K562 (cell line): ENCODE results near the gene MRPL10. TPM values are rescaled to one million over a fixed set of nuclear protein-coding genes. Genes with fewer than 3 reads are reported as not detected.

ENCODE experiments used
- ARID4B ChIP-seq: sonication (generic); formaldehyde crosslinking; IDR thresholded peaks from 2 replicates; pipeline ENCODE4 v1.8.0; 2022; ENCODE audit warnings: mild to moderate bottlenecking, missing genetic modification reagents
- ATF1 ChIP-seq, 2 experiments: fragments of 450-650 bp in 1 of 2; IDR thresholded peaks; 2 replicates each; pipeline ENCODE4 v1.6.1; 2016; ENCODE audit warnings: missing compliant biosample characterization in 1 of 2, missing genetic modification characterization in 1 of 2
- ATF7 ChIP-seq: fragments of 450-650 bp; IDR thresholded peaks from 2 replicates; pipeline ENCODE4 v1.7.1; 2014; ENCODE audit warnings: mild to moderate bottlenecking, moderate library complexity
- FOXP1 ChIP-seq: sonication (generic); formaldehyde crosslinking; IDR thresholded peaks from 2 replicates; pipeline ENCODE4 v1.8.0; 2022; ENCODE audit warnings: mild to moderate bottlenecking, missing genetic modification reagents
- GTF2E2 ChIP-seq: fragments of 200-800 bp; sonication (Bioruptor generic); IDR thresholded peaks from 2 replicates; pipeline ENCODE4 v1.6.1; 2016; ENCODE audit warnings: missing genetic modification characterization, missing compliant biosample characterization
- HOMEZ ChIP-seq: fragments of 250-450 bp; sonication (Bioruptor Pico); IDR thresholded peaks from 2 replicates; pipeline ENCODE4 v1.4.0; 2020; ENCODE audit warnings: mild to moderate bottlenecking, moderate library complexity
- MAX ChIP-seq: sonication (generic); formaldehyde crosslinking; IDR thresholded peaks from 2 replicates; pipeline ENCODE4 v1.9.0; 2022; ENCODE audit warnings: mild to moderate bottlenecking, missing genetic modification reagents
- MIER1 ChIP-seq: fragments of 450-650 bp; IDR thresholded peaks from 2 replicates; pipeline ENCODE4 v1.6.1; 2016; ENCODE audit warnings: antibody characterized with exemption, mild to moderate bottlenecking, low read depth
- MNT ChIP-seq, 2 experiments: fragments of 450-650 bp; conservative IDR thresholded peaks; 2 replicates each; pipeline ENCODE4 v1.6.1; 2017; ENCODE audit warnings: mild to moderate bottlenecking in 2 of 2, moderate library complexity in 2 of 2
- NCOA4 ChIP-seq: fragments of 450-650 bp; IDR thresholded peaks from 2 replicates; pipeline ENCODE4 v1.6.1; 2018; ENCODE audit warnings: mild to moderate bottlenecking; ENCODE audit not compliant: partially characterized antibody
- NRF1 ChIP-seq, 2 experiments: fragments of 450-650 bp; IDR thresholded peaks in 1 of 2; conservative IDR thresholded peaks in 1 of 2; 2 replicates each; pipeline ENCODE4 v1.6.1; 2014; ENCODE audit warnings: mild to moderate bottlenecking in 2 of 2
- SP2 ChIP-seq: IDR thresholded peaks from 2 replicates; pipeline ENCODE4 v1.6.1; 2011; ENCODE audit warnings: mild to moderate bottlenecking, low read depth, low read length, moderate library complexity; ENCODE audit not compliant: poor library complexity, severe bottlenecking; ENCODE audit errors: extremely low read depth
- SPI1 ChIP-seq: IDR thresholded peaks from 2 replicates; pipeline ENCODE4 v1.6.1; 2011; ENCODE audit warnings: low read depth, low read length, control low read depth, borderline replicate concordance
- TCFL5 ChIP-seq: fragments of 250-450 bp; sonication (Bioruptor Pico); conservative IDR thresholded peaks from 2 replicates; pipeline ENCODE4 v1.6.1; 2021; ENCODE audit warnings: mild to moderate bottlenecking, moderate library complexity, matching md5 sums
- ZC3H4 ChIP-seq: sonication (generic); formaldehyde crosslinking; IDR thresholded peaks from 2 replicates; pipeline ENCODE4 v1.9.0; 2021; ENCODE audit warnings: missing genetic modification reagents, borderline replicate concordance
- ZNF324 ChIP-seq: fragments of 250-450 bp; sonication (Bioruptor Pico); IDR thresholded peaks from 2 replicates; pipeline ENCODE4 v1.4.0; 2020; ENCODE audit warnings: mild to moderate bottlenecking
- polyA plus RNA-seq, 8 experiments: library from polyadenylated mRNA; depleted of rRNA in 4 of 8; stranded (reverse) in 5 of 8; unstranded in 3 of 8; fragments of >200 nt; fragmentation: Nextera tagmentation in 2 of 8; fragmentation: Illumina TruSeq in 1 of 8; extraction: Ambion mirVana in 2 of 8; extraction: Trizol in 1 of 8; gene quantifications; 2 replicates each; pipeline versions ENCODE4 v1.2.1 to v1.2.3, GENCODE V29; 2011 to 2014; ENCODE audit warnings: inconsistent platforms in 1 of 8, missing spikeins in 1 of 8
- total RNA-seq, 7 experiments: library from RNA; depleted of rRNA in 6 of 7; stranded (reverse); fragments of >200 nt in 6 of 7; fragmentation: Illumina TruSeq in 2 of 7; extraction: Trizol in 2 of 7; gene quantifications; 2 replicates each; pipeline versions ENCODE4 v1.2.1 to v1.2.3, GENCODE V29; 2011 to 2021; ENCODE audit warnings: low replicate concordance in 1 of 7

Gene MRPL10
- total and polyA plus RNA-seq, 9 of the 15 experiments (the other 6 are each of a cell fraction or from before 2014, with no cell fraction given): 27.8 to 105 (median 67.3) TPM

DNA sequence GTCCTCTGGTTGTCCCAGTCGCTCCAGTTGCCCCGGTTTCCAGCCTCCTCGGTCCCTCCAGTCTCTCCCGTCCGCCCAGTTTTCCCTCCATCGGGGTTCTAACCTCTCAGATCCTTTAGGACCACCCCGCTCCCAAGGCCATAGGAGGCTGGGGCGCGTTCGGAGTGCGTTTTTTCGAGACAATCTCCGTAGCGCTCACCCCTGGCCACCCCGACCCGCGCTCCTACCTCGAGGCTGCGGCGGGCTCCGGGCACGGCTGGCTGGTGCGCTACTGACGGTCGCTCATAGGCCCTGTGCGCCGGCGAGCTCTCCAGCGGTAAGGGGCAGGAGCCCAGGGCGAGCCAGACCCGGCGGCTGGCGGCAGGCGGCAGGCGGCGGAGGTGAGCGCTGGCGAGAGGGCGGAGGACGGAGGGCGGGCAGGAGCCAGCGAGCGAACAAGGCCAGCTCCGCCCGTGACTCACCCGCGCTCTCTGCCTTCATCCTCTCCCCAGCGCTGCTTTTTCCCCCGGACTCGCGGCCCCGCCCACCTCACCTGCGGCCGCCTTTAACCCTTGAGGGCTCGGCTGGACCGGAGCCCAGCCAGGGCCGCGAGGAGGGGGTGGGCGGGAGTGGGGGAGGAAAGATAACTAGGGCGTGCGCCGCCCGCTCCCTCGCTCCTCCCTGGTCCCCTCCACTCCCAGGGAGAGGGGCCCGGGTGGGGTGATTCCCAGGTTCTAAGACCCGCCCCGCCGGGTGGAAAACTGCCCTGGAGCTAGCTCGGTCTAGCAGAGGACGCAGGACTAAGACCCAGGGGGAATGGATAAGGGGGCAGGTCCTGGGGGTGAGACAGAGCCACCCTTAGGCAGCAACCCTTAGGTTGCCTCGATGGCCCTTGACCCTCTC lies 19.6 kb upstream of the MRPL10 start, which contains the start of gene SP6 (continued):
- TF ChIP-seq ARID4B (CRISPR knock-in tag) (no peak), ATF7 (peak; percentile 36; the same call in 1 of the 2 replicates), FOXP1 (CRISPR knock-in tag) (no peak; the same call in 1 of the 2 replicates), MAX (CRISPR knock-in tag) (peak; percentile 48), NRF1 (conservative IDR thresholded peaks at IDR 0.05 in 1 of 2, IDR thresholded peaks at IDR 0.05 in 1 of 2) (peak; percentile 50 to 64; a peak in 3 of 4 replicates), NCOA4 (no peak), HOMEZ (no peak), ZNF324 (CRISPR knock-in tag) (no peak), TCFL5 (CRISPR knock-in tag) (no peak), SP2 (no peak), SPI1 (no peak), ZC3H4 (CRISPR knock-in tag) (no peak), GTF2E2 (tag) (peak; percentile 52; the same call in 1 of the 2 replicates), MIER1 (no peak), MNT (conservative IDR thresholded peaks at IDR 0.05) (peak in 1 of 2 experiments; percentile 51; a peak in 2 of 4 replicates), ATF1 (CRISPR knock-in tag; IDR thresholded peaks at IDR 0.05) (no peak), ATF1 (tag; IDR thresholded peaks at IDR 0.05) (peak; percentile 40; the same call in 1 of the 2 replicates)
